Thyroid gland (tissue), 4 donors: ENCODE results near the gene FMN1.

Source experiments
- CTCF ChIP-seq, 6 experiments: fragments of 200-600 bp in 3 of 6; fragments of 450-650 bp in 3 of 6; sonication (generic) in 3 of 6; IDR thresholded peaks; one replicate each; pipeline ENCODE4 v1.5.1; 2016 to 2019; ENCODE audit warnings: antibody characterized with exemption in 6 of 6, mild to moderate bottlenecking in 2 of 6, inconsistent platforms in 1 of 6, moderate library complexity in 1 of 6
- POLR2A ChIP-seq, 2 donors: fragments of 450-650 bp; IDR thresholded peaks; one replicate each; pipeline ENCODE4 v1.6.1; 2017; ENCODE audit warnings: antibody characterized with exemption in 2 of 2, mild to moderate bottlenecking in 2 of 2, moderate library complexity in 1 of 2

- TF ChIP-seq CTCF (IDR thresholded peaks at IDR 0.05) (no peak), POLR2A (IDR thresholded peaks at IDR 0.05) (no peak)
Observed at GRCh38 chr15:32735989-32736700, 458.4 kb downstream of the FMN1 start.
